AG04449 (cell line): ENCODE data around the gene TOLLIP.
"Not testable (repeated sequence)": the region's sequence is repeated elsewhere in the genome, so short reads cannot be mapped to it uniquely, and the experiment has no call there.

ENCODE experiments used
- CTCF ChIA-PET: fragments of 350-600 bp; formaldehyde crosslinking; extraction: SDS; loops from one replicate; lab custom pipeline; 2021; ENCODE audit warnings: antibody characterized with exemption; lab: Yijun Ruan, JAX
- POLR2A ChIA-PET: fragments of 400-600, 350-600 bp; formaldehyde crosslinking; extraction: SDS; loops from one replicate; lab custom pipeline; 2020; ENCODE audit warnings: antibody characterized with exemption, inconsistent platforms; lab: Yijun Ruan, JAX
- DNase-seq: peaks from one replicate; pipeline ENCODE4 v3.0.0-alpha.2; 2010; ENCODE audit warnings: low read depth, low spot score
- H3K4me3 ChIP-seq: 2 replicates; pipeline ENCODE4 v1.5.1; 2011; ENCODE audit warnings: low read depth, mild to moderate bottlenecking, control low read depth, low read length
- CTCF ChIP-seq: IDR thresholded peaks from one replicate; pipeline ENCODE4 v1.5.1; 2011; ENCODE audit warnings: mild to moderate bottlenecking, moderate library complexity, low read length, control low read depth, inconsistent platforms; ENCODE audit not compliant: insufficient read depth; ENCODE audit errors: missing control alignments

TOLLIP gene

GRCh38 chr11:1348796-1349326 lies 39.4 kb upstream of the TOLLIP start:
- ChIA-PET POLR2A (no interaction called here), CTCF (no interaction called here)
- H3K4me3 ChIP-seq: no peak overlapping the region
- DNase-seq: no peak
- no peak for TF ChIP-seq CTCF

- TF ChIP-seq CTCF: no peak
- CTCF ChIA-PET: no interaction called here
- H3K4me3 ChIP-seq: no peak overlapping the region
- POLR2A ChIA-PET: no interaction called here
- no peak for DNase-seq
Observed at GRCh38 chr11:1348146-1348795, 38.8 kb upstream of the TOLLIP start.

- DNase-seq, H3K4me3 ChIP-seq, CTCF ChIA-PET, POLR2A ChIA-PET: not testable (repeated sequence)
Observed at GRCh38 chr11:1347411-1347999, 38.1 kb upstream of the TOLLIP start.

GRCh38 chr11:1346669-1347390 lies 37.4 kb upstream of the TOLLIP start:
- no peak for TF ChIP-seq CTCF
- no peak overlapping the region for H3K4me3 ChIP-seq
- no peak for DNase-seq
- CTCF ChIA-PET: no interaction called here
- POLR2A ChIA-PET: no interaction called here

GRCh38 chr11:1345737-1346513 lies 36.5 kb upstream of the TOLLIP start:
- POLR2A ChIA-PET: no interaction called here
- CTCF ChIA-PET: no interaction called here
- no peak overlapping the region for H3K4me3 ChIP-seq
- no peak for DNase-seq
- TF ChIP-seq CTCF: no peak

GRCh38 chr11:1344056-1344635 lies 34.7 kb upstream of the TOLLIP start:
- CTCF ChIA-PET: no interaction called here
- H3K4me3 ChIP-seq: no peak overlapping the region
- TF ChIP-seq CTCF: no peak
- no peak for DNase-seq
- POLR2A ChIA-PET: no interaction called here
